HEK293T (cell line): ENCODE measurements around the gene SATB2.

Source experiments
- ARNT ChIP-seq: fragments of 450-650 bp; IDR thresholded peaks from 2 replicates; pipeline ENCODE4 v1.6.1; 2017; ENCODE audit warnings: mild to moderate bottlenecking
- BHLHE40 ChIP-seq: fragments of 450-650 bp; IDR thresholded peaks from 2 replicates; pipeline ENCODE4 v1.6.1; 2016; ENCODE audit warnings: mild to moderate bottlenecking, moderate library complexity, borderline replicate concordance
- CTBP1 ChIP-seq: fragments of 450-650 bp; IDR thresholded peaks from 2 replicates; pipeline ENCODE4 v1.6.1; 2016; ENCODE audit warnings: borderline replicate concordance
- ELF4 ChIP-seq: fragments of 450-650 bp; IDR thresholded peaks from 2 replicates; pipeline ENCODE4 v1.6.1; 2017; ENCODE audit warnings: antibody characterized with exemption
- FOXA1 ChIP-seq: fragments of 450-650 bp; IDR thresholded peaks from 2 replicates; pipeline ENCODE4 v1.6.1; 2016; ENCODE audit warnings: mild to moderate bottlenecking
- FOXK2 ChIP-seq: fragments of 450-650 bp; IDR thresholded peaks from 2 replicates; pipeline ENCODE4 v1.6.1; 2016; ENCODE audit warnings: mild to moderate bottlenecking
- FOXM1 ChIP-seq: fragments of 450-650 bp; IDR thresholded peaks from 2 replicates; pipeline ENCODE4 v1.6.1; 2017; ENCODE audit warnings: mild to moderate bottlenecking, borderline replicate concordance
- HDGF ChIP-seq: fragments of 450-650 bp; IDR thresholded peaks from 2 replicates; pipeline ENCODE4 v1.6.1; 2017; ENCODE audit warnings: antibody characterized with exemption, borderline replicate concordance
- SP1 ChIP-seq: fragments of 450-650 bp; IDR thresholded peaks from 2 replicates; pipeline ENCODE4 v1.6.1; 2017
- SUZ12 ChIP-seq: fragments of 450-650 bp; IDR thresholded peaks from 2 replicates; pipeline ENCODE4 v1.6.1; 2016; ENCODE audit warnings: mild to moderate bottlenecking
- TF ChIP-seq, protein P1 (sequence below): fragments of 450-650 bp; IDR thresholded peaks from 2 replicates; pipeline ENCODE4 v1.6.1; 2016

DNA sequence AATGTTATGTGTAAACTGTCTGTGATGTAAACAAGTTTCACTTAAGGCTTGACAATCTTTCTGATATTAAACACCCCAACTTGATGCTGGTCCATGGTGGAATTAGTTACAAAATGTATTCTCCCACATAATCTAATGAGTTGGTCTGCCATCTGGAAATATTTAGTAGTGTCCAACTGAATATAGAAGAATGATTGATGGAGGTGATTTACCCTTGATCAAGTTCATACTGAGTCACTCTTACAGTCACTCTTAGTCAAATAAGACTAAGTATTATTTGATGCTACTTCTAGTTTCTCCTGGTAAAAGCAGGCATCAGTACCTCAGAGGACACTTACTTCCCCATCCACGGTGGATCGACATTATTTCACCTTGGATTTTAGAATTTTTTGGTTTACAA is 198.1 kb downstream of the SATB2 start:
- TF ChIP-seq ARNT (no peak), BHLHE40 (no peak), CTBP1 (no peak), SP1 (no peak), FOXK2 (no peak), ELF4 (no peak), HDGF (no peak), SUZ12 (no peak), FOXA1 (no peak), FOXM1 (no peak)
- TF ChIP-seq, protein P1, sequence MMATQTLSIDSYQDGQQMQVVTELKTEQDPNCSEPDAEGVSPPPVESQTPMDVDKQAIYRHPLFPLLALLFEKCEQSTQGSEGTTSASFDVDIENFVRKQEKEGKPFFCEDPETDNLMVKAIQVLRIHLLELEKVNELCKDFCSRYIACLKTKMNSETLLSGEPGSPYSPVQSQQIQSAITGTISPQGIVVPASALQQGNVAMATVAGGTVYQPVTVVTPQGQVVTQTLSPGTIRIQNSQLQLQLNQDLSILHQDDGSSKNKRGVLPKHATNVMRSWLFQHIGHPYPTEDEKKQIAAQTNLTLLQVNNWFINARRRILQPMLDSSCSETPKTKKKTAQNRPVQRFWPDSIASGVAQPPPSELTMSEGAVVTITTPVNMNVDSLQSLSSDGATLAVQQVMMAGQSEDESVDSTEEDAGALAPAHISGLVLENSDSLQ, result no peak
